ENCODE measurements around the gene BCL11A.

GRCh38 chr2:60539140-60539539, 14.3 kb downstream of the BCL11A start:
- no peak for TF ChIP-seq CTCF (IDR thresholded peaks at IDR 0.05)
- TF ChIP-seq POLR2A (IDR thresholded peaks at IDR 0.05) = no peak
